ENCODE results near the gene KCNJ15. TPM values are rescaled to one million over a fixed set of nuclear protein-coding genes. Genes with fewer than 3 reads are reported as not detected.

KCNJ15 gene
- total and polyA plus RNA-seq, 2 of the 13 experiments (the other 11 are each of a cell fraction or from before 2014, with no cell fraction given), result not detected

GRCh38 chr21:38355992-38356781 lies 99.4 kb downstream of the KCNJ15 start (continued):
- TF ChIP-seq ZBTB10 (CRISPR knock-in tag; IDR thresholded peaks at IDR 0.05; ENCODE audit: borderline replicate concordance) (no peak), ZNF414 (CRISPR knock-in tag; IDR thresholded peaks at IDR 0.05) (no peak), ZNF275 (CRISPR knock-in tag; IDR thresholded peaks at IDR 0.05; ENCODE audit: borderline replicate concordance) (no peak), SALL2 (CRISPR knock-in tag; IDR thresholded peaks at IDR 0.05) (no peak), CREBL2 (CRISPR knock-in tag; IDR thresholded peaks at IDR 0.05; ENCODE audit: borderline replicate concordance) (no peak), ZBTB37 (CRISPR knock-in tag; IDR thresholded peaks at IDR 0.05) (no peak), RFX3 (CRISPR knock-in tag; IDR thresholded peaks at IDR 0.05) (no peak), BCL3 (CRISPR knock-in tag; IDR thresholded peaks at IDR 0.05) (no peak), GABPB1 (CRISPR knock-in tag; IDR thresholded peaks at IDR 0.05) (0 out of 2 replicates have a peak, but pooled peaks have one; percentile 23), BORCS8-MEF2B (CRISPR knock-in tag; IDR thresholded peaks at IDR 0.05) (no peak), ZNF263 (CRISPR knock-in tag; IDR thresholded peaks at IDR 0.05) (peak; percentile 97), ZSCAN31 (CRISPR knock-in tag; IDR thresholded peaks at IDR 0.05; ENCODE audit: low read depth) (no peak), THYN1 (CRISPR knock-in tag; IDR thresholded peaks at IDR 0.05; ENCODE audit: borderline replicate concordance, low read depth) (no peak), MAZ (IDR thresholded peaks at IDR 0.05; ENCODE audit: borderline replicate concordance, low read depth, low read length) (0 out of 2 replicates have a peak, but pooled peaks have one; percentile 43), MAZ (CRISPR knock-in tag; IDR thresholded peaks at IDR 0.05; ENCODE audit: low read depth) (no peak), NCOA2 (CRISPR knock-in tag; IDR thresholded peaks at IDR 0.05) (no peak), SRSF4 (IDR thresholded peaks at IDR 0.05; ENCODE audit: low read depth, low read length, poor library complexity, severe bottlenecking) (no peak), RORA (CRISPR knock-in tag; IDR thresholded peaks at IDR 0.05) (no peak), ZNF512 (CRISPR knock-in tag; IDR thresholded peaks at IDR 0.05) (no peak)
